GM18511 (cell line): ENCODE results near the gene PTPRR.

Source experiments
- ATAC-seq: cut with Tn5 transposase; IDR thresholded peaks from one replicate; pipeline ENCODE4 v1.9.1; 2021; ENCODE audit warnings: mild to moderate bottlenecking, moderate library complexity; ENCODE audit not compliant: unreplicated experiment

Gene PTPRR

GRCh38 chr12:70609739-70610491 is 310.6 kb downstream of the PTPRR start:
- ATAC-seq, result peak; percentile 62

GRCh38 chr12:70609203-70609602 is 311.3 kb downstream of the PTPRR start:
- ATAC-seq, result peak; percentile 4

- ATAC-seq, result no peak
Measured at GRCh38 chr12:70608184-70608583, 312.4 kb downstream of the PTPRR start.

- ATAC-seq, result no peak
Measured at GRCh38 chr12:70607107-70607506, 313.4 kb downstream of the PTPRR start.

GRCh38 chr12:70605976-70606375 is 314.6 kb downstream of the PTPRR start:
- ATAC-seq, result no peak

GRCh38 chr12:70604662-70605061 is 315.9 kb downstream of the PTPRR start:
- ATAC-seq, result no peak

- no peak for ATAC-seq
Measured at GRCh38 chr12:70603044-70603443, 317.5 kb downstream of the PTPRR start.

- ATAC-seq, result no peak
Measured at GRCh38 chr12:70598467-70599193, 321.9 kb downstream of the PTPRR start.

- ATAC-seq, result no peak
Measured at GRCh38 chr12:70592664-70593063, 327.9 kb downstream of the PTPRR start.

- ATAC-seq, result no peak
Measured at GRCh38 chr12:70590549-70591226, 329.9 kb downstream of the PTPRR start.

- ATAC-seq, result peak; percentile 96
Measured at GRCh38 chr12:70590051-70590450, 330.5 kb downstream of the PTPRR start.
